ENCODE measurements around the gene ZNF564.
"Not testable (repeated sequence)": the region's sequence is repeated elsewhere in the genome, so short reads cannot be mapped to it uniquely, and the experiment has no call there.

The ZNF564 gene

GRCh38 chr19:12551060-12551832, at the start of gene ZNF564:
TSS of gene ZNF564 (minus strand) at chr19:12551482. CDS start at chr19:12551332, 150 bp downstream.
- DNase-seq, result peak; percentile 89

GRCh38 chr19:12597594-12597993, 46.3 kb upstream of the ZNF564 start:
- DNase-seq, result no peak

GRCh38 chr19:12596927-12597548, 45.8 kb upstream of the ZNF564 start:
- no peak for DNase-seq

GRCh38 chr19:12596485-12596884, 45.2 kb upstream of the ZNF564 start:
- no peak for DNase-seq

GRCh38 chr19:12581100-12581499, 29.8 kb upstream of the ZNF564 start:
- no peak for DNase-seq

GRCh38 chr19:12580180-12580694, 29.0 kb upstream of the ZNF564 start:
- no peak for DNase-seq

- DNase-seq, result no peak
Measured at GRCh38 chr19:12578641-12579040, 27.4 kb upstream of the ZNF564 start.

GRCh38 chr19:12574036-12574435, 22.8 kb upstream of the ZNF564 start:
- no peak for DNase-seq

GRCh38 chr19:12567951-12568350, 16.7 kb upstream of the ZNF564 start:
- DNase-seq, result no peak

GRCh38 chr19:12566380-12566779, 15.1 kb upstream of the ZNF564 start:
- not testable (repeated sequence) for DNase-seq

GRCh38 chr19:12564016-12564664, 12.9 kb upstream of the ZNF564 start:
- peak; percentile 75 for DNase-seq

GRCh38 chr19:12555456-12555930, 4.2 kb upstream of the ZNF564 start:
- DNase-seq, result no peak

GRCh38 chr19:12546903-12547302, 4.4 kb downstream of the ZNF564 start:
- DNase-seq, result no peak

GRCh38 chr19:12546068-12546467, 5.2 kb downstream of the ZNF564 start:
- DNase-seq, result no peak

GRCh38 chr19:12545267-12545666, 6.0 kb downstream of the ZNF564 start:
- no peak for DNase-seq

- DNase-seq, result no peak
Measured at GRCh38 chr19:12544401-12544876, 6.8 kb downstream of the ZNF564 start.

GRCh38 chr19:12543855-12544254, 7.4 kb downstream of the ZNF564 start:
- no peak for DNase-seq

GRCh38 chr19:12527034-12527836, 24.0 kb downstream of the ZNF564 start:
- no peak for DNase-seq

- no peak for DNase-seq
Measured at GRCh38 chr19:12526542-12526941, 24.7 kb downstream of the ZNF564 start.

- no peak for DNase-seq
Measured at GRCh38 chr19:12521996-12522395, 29.3 kb downstream of the ZNF564 start.

- no peak for DNase-seq
Measured at GRCh38 chr19:12513531-12514061, 37.7 kb downstream of the ZNF564 start.

GRCh38 chr19:12497032-12497431, 54.2 kb downstream of the ZNF564 start:
- no peak for DNase-seq

All from NCI-H2107 (cell line).